Activated CD4-positive, alpha-beta T cell treated with anti-CD3 and anti-CD28 coated beads for 1 hour (primary cell): Measurements from ENCODE around the gene REM2.
"Not testable (repeated sequence)": the region's sequence is repeated elsewhere in the genome, so short reads cannot be mapped to it uniquely, and the experiment has no call there.

ENCODE experiments used
- DNase-seq: peaks from one replicate; pipeline ENCODE4 v3.0.0-alpha.2; 2020

REM2 gene

DNA sequence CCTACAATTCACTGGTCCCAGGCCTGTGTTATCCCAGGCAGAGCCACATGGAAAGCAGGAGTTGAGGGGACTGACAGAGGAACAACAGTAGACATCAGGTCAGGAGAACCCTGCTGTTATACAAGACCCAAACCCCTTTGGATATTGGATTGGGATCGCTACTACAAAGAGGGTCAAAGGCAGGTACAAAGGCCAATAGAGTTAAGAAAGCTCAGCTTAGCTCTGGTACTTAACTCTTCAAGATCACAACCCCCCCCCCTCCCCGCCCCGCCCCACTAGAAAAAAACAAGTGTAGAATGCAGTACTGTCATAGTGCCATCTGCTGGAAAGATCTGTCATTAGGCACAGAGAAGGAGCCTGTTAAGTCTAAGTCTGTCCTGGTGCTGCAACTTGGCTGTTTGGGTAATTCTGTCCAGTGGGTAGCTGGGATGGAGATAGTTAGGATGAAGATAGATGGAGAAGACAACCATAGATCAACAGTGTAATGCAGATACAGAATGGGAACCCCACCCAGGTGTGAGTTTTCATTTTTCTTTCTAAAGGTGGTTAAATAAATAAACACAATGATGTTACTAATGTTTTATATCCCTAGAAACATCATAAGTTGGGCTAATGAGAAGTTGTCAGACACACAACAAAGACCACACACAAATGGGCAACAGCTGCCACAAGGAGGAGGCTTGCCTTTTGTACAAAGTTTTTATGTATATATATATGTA lies 17.2 kb downstream of the REM2 start:
- no peak for DNase-seq

DNA sequence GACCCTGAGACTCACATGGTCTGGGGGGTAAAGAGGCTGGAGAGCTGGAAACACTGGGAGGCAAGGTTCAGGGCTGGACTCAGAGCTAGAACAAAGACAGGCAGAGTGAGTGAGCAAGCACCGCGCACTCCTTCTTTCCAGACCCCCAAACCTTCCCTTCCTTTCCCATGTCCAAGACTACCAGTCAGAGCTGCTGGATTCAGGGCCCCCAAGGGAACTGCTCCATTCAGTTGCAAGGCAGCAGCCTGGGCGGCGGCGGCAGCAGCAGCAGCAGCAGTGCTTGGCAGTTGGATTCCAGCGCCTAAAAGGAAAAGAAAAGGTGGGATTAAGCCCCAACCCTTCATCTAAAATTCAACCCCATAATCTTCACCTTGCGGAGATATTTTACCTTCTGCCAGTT lies 18.8 kb downstream of the REM2 start:
- no peak for DNase-seq

- no peak for DNase-seq
Measured at GRCh38 chr14:22903742-22904087, 20.7 kb downstream of the REM2 start.

DNA sequence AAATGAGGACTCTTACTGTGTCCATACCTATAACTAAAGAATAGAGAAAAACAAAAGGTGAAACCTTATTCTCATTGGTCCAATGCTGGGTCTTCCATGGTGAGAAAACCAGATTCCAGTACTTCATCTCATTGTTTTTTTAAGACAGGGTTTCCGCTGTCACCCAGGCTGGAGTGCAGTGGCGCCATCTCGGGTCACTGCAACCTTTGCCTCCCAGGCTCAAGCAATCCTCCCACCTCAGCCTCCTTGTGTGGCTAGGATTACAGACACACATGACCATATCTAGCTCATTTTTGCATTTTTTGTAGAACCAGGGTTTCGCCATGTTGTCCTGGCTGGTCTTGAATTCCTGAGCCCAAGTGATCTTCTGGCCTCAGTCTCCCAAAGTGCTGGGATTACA lies 22.6 kb downstream of the REM2 start:
- DNase-seq = no peak

DNA sequence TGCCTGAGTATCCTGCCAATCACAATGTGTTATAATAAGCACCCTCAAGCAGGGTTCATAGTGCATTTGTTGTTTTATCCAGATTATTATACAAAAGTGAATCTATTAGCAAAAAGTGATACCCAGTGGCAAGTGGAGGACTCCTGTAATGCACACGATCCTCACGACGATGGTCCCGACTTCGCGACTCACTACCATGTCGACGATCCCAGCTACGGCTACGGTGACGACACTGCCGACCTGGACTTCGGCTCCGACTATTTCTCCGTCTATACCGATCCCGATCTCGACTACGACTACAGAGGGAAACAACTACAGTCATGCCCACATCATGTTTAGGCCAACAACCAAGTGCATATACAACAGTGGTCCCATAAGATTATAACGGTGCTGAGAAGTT lies 23.1 kb downstream of the REM2 start:
- no peak for DNase-seq

GRCh38 chr14:22907429-22907828 lies 24.4 kb downstream of the REM2 start:
- no peak for DNase-seq

DNA sequence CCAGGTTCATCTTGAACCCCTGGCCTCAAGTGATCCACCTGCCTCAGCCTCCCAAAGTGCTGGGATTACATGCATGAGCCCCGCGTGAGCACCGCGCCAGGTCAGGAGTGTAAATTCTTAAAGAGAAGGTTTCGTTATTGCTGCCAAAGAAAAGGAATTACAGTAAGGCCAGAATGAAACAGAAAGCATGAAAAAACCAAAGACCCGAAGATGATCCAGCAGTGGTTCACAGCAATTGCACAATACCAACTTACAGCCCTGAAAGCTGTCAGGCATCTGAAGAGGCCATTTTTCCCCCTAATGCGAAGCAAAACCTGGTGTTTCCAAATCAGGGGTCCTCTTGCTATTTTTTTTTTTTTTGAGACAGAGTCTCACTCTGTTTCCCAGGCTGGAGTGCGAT lies 25.6 kb downstream of the REM2 start:
- no peak for DNase-seq

- no peak for DNase-seq
Measured at GRCh38 chr14:22910916-22911315, 27.9 kb downstream of the REM2 start.

- not testable (repeated sequence) for DNase-seq
Measured at GRCh38 chr14:22914836-22915235, 31.8 kb downstream of the REM2 start.

DNA sequence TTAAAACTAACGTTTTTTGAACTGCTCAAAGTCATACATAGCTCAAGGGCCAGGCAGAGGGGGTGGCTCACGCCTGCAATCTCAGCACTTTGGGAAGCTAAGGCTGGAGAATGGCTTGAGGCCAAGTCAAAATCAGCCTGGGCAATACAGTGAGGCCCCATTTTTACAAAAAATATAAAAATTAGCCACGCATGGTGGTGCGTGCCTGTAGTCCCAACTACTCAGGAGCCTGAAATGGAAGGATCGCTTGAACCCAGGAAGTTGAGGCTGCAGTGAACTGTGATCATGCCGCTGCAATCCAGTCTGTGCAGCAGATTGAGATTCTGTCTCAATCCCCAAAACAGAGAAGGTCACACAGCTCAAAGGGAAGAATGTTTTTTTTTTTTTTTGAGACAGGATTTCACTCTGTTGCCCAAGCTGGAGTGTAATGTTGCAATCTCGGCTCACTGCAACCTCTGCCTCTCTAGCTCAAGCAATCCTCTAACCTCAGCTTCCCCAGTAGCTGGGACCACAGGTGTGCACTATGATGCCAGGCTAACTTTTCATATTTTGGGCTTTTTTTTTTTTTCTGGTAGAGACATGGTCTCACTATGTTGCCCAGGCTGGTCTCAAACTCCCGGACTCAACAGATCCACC lies 33.0 kb downstream of the REM2 start:
- no peak for DNase-seq

- DNase-seq = peak; percentile 100
Measured at GRCh38 chr14:22918804-22919600, 36.0 kb downstream of the REM2 start, which contains the start of gene RBM23. RBM23 (minus strand) TSS chr14:22919149.

DNA sequence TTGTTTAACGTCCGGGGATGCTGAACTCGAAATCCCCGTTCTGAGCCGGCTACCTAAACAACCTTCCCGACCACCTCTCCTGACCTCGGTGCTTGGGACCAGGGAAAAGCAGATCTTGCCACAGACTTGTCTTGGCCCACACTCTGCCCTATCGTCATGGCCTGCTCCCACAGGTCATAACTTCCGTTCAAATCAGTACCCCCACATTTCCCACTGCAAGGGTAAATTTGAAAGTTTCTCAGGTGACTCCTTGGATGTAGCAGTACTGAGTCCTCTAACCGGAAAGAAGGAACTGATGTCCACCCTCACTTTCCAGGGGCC lies 36.5 kb downstream of the REM2 start:
- DNase-seq = no peak

- DNase-seq = no peak
Measured at GRCh38 chr14:22920697-22921096, 37.7 kb downstream of the REM2 start.

GRCh38 chr14:22922294-22922693 lies 39.3 kb downstream of the REM2 start:
- no peak for DNase-seq

DNA sequence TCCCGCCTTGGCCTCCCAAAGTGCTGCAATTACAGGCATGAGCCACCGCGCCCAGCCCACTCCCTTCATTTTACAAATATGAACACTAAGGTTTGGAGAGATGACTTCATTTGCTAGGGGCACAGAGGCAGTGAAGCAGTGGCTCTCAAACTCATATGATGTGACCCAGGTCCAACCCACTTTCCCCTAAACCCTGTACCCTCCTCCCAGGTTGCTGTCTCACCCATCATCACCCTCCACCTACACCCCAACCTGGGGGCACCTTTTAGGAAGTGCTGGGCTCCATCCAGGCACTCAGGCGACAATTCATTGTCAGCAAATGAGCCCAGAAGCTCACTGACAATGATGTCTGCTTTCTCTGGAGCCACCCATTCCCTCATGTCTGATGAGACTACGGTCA lies 40.7 kb downstream of the REM2 start:
- no peak for DNase-seq

DNA sequence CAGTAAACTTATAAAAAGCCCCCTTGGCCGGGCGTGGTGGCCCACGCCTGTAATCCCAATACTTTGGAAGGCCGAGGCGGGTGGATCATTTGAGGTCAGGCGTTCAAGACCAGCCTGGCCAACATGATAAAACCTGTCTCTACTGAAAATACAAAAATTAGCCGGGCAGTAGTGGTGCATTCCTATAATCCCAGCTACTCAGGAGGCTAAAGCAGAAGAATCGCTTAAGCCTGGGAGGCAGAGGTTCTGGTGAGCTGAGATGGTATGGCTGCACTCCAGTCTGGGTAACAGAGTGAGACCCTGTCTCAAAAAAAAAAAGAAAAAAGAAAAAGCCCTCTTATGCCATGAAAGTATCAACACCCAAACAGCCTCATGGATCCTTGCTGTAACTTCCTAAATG lies 42.5 kb downstream of the REM2 start:
- DNase-seq = no peak

GRCh38 chr14:22926316-22926715 lies 43.3 kb downstream of the REM2 start:
- no peak for DNase-seq

GRCh38 chr14:22928237-22929103 lies 45.4 kb downstream of the REM2 start:
- DNase-seq = no peak

GRCh38 chr14:22929104-22929960 lies 46.3 kb downstream of the REM2 start, which contains the start of gene PRMT5:
PRMT5 (minus strand) TSS chr14:22929376; CDS start chr14:22929361, 15 bp downstream.
- DNase-seq = peak; percentile 95

DNA sequence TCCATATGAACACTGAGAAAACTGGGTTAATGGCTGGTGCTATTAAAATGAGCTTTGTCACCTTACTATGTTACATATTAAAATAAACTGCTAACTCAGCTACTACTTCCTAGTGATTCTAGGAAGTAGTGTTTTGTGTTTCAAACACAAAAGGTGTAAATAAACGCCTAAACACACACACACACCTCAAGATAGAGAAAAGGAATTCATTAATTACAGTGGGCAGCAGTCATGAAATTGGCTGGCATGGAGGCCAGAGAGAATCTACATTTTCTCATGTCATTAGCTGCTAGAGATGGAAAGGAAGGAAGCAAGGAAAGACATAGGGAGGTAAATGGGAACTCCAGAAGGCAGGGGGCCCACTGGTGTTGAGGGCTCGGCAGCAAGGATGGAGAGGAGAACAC lies 46.9 kb downstream of the REM2 start:
- no peak for DNase-seq

GRCh38 chr14:22932146-22932545 lies 49.1 kb downstream of the REM2 start:
- no peak for DNase-seq

DNA sequence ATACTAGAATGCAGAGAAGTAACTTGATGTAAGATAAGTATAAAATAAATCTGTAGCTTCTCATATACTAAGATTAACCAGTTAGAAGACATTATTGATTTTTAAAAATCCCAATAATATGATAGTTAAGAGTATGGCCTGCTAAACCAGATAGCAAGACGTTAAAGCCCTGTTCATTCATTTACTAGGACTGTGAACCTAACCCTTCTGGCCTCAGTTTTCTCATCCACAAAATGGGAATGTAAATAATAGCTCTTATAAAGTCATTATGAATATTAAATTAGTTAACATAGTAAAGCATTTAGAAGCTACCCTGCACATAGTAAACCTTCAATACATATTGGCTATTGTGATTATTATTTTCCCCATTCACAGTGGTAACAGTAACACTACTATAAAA lies 52.1 kb downstream of the REM2 start:
- DNase-seq = no peak
